Measurements from ENCODE around the gene SPECC1L.

SPECC1L gene

GRCh38 chr22:24419475-24419850, 148.8 kb downstream of the SPECC1L start:
- no peak for DNase-seq

- DNase-seq = no peak
Observed at GRCh38 chr22:24420072-24420976, 149.7 kb downstream of the SPECC1L start.

GRCh38 chr22:24420977-24421343, 150.3 kb downstream of the SPECC1L start:
- DNase-seq = no peak

- peak; percentile 37 for DNase-seq
Observed at GRCh38 chr22:24421428-24421931, 150.8 kb downstream of the SPECC1L start.

- no peak for DNase-seq
Observed at GRCh38 chr22:24422102-24422665, 151.6 kb downstream of the SPECC1L start.

GRCh38 chr22:24423519-24424000, 152.9 kb downstream of the SPECC1L start:
- DNase-seq = peak; percentile 72

GRCh38 chr22:24424001-24424900, 153.6 kb downstream of the SPECC1L start:
- peak; percentile 59 for DNase-seq

GRCh38 chr22:24424901-24425775, 154.5 kb downstream of the SPECC1L start:
- DNase-seq = no peak

- DNase-seq = no peak
Observed at GRCh38 chr22:24426436-24426835, 155.8 kb downstream of the SPECC1L start.

GRCh38 chr22:24426851-24427499, 156.3 kb downstream of the SPECC1L start:
- DNase-seq = no peak

GRCh38 chr22:24427500-24428164, 157.0 kb downstream of the SPECC1L start, which contains the start of gene ADORA2A:
Gene ADORA2A, plus strand, starts transcription at chr22:24427599. Its CDS starts 5,806 bp downstream, at chr22:24433405.
- peak; percentile 83 for DNase-seq

- DNase-seq = no peak
Observed at GRCh38 chr22:24428751-24429410, 158.2 kb downstream of the SPECC1L start.

GRCh38 chr22:24429411-24430365, 159.1 kb downstream of the SPECC1L start:
- peak; percentile 66 for DNase-seq

GRCh38 chr22:24430431-24431308, 160.0 kb downstream of the SPECC1L start:
- DNase-seq = no peak

- no peak for DNase-seq
Observed at GRCh38 chr22:24431309-24432034, 160.8 kb downstream of the SPECC1L start.

GRCh38 chr22:24432059-24432853, 161.6 kb downstream of the SPECC1L start:
- peak; percentile 49 for DNase-seq

Data from stimulated activated CD4-positive, alpha-beta T cell treated with anti-CD3 and anti-CD28 coated beads, Interleukin-4, amount 100 ng/mL, for 1 hour (primary cell).